ENCODE data around the gene CDC42EP5.

The CDC42EP5 gene

DNA sequence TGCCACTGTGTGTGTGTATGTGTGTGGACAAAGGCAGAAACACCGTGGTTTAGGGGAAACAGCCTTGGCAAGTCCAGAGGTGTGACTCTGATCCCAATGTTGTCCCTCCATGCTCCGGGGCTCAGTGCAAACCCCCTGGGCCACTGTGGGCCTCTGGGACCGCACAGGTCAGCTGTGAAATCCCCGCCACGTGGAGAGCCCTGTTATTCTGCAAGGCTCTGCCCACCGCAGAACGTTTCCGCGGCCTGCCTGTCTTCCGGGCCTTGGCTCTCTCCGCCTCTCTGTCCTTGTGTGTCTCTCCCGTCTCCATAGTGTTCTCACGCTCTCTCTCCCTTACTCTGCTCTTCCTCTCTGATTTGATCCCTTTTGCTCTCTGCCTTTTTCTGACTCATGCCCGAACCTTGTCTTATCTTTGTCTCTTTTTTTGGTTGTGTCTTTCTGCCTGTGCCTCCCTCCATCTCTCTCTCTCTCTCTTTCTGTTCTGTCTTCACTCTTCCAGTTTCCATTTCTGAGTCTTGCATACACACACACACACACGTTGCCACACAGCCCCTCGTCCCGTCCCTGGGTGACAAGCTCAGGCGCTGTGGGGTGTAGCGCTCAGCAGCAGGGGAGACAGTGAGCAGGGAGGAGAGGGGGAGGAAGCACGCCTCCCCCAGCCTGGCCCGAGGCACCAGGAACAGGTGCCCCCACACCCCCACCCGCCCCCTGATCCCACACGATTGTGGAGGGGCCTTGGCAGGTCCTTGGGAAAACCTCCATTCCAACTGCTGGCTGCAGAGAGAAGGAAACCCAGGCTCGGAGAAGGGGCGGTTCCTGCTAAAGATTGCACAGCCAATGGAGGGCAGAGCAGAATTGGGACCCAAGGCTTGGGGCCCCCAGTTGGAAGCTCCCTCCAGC lies 54.8 kb downstream of the CDC42EP5 start:
- no peaks in the 10 kb centered on the region for H3K4me1 ChIP-seq (ENCODE audit: control insufficient read depth, low read depth, low read length)
- H2BK120ac ChIP-seq (ENCODE audit: low read depth, low read length), result no peak overlapping the region
- H2AK5ac ChIP-seq (ENCODE audit: low read length), result no peak overlapping the region
- H3K56ac ChIP-seq (ENCODE audit: low read length), result no peak overlapping the region
- H3K79me1 ChIP-seq (ENCODE audit: low read length), result no peaks in the 10 kb centered on the region
- no peak overlapping the region for H3K4ac ChIP-seq (ENCODE audit: low read depth, low read length)
- H3K18ac ChIP-seq (ENCODE audit: low read length), result no peak overlapping the region
- no peak overlapping the region for H3K4me2 ChIP-seq (ENCODE audit: low read length)
- no peaks in the 10 kb centered on the region for H3K36me3 ChIP-seq (ENCODE audit: control insufficient read depth, insufficient read depth, low read length)
- H3K27me3 ChIP-seq (ENCODE audit: insufficient read depth, low read length, poor library complexity), result peaks cover 16% of the 10 kb centered on the region
- no peak overlapping the region for H2BK15ac ChIP-seq (replicated peaks; ENCODE audit: low read depth)
- H4K5ac ChIP-seq (ENCODE audit: low read length), result no peak overlapping the region
- no peak overlapping the region for H3K4me3 ChIP-seq (ENCODE audit: low read length)
- H2BK5ac ChIP-seq (ENCODE audit: low read length), result no peak overlapping the region
- H3K9ac ChIP-seq (ENCODE audit: low read length), result no peak overlapping the region
- H3K27ac ChIP-seq (ENCODE audit: low read depth, low read length), result no peak overlapping the region
- DNase-seq, result peak; percentile 43
- WGBS (ENCODE audit: extremely low coverage, insufficient coverage, low lambda C conversion rate), result no CpG with 5 or more reads among the region's 25 CpGs
- H4K8ac ChIP-seq (ENCODE audit: low read depth, low read length), result no peak overlapping the region
- no peaks in the 10 kb centered on the region for H3K79me2 ChIP-seq (ENCODE audit: control insufficient read depth, insufficient read depth, low read length)
- no peak overlapping the region for H3K23ac ChIP-seq (ENCODE audit: low read length)

DNA sequence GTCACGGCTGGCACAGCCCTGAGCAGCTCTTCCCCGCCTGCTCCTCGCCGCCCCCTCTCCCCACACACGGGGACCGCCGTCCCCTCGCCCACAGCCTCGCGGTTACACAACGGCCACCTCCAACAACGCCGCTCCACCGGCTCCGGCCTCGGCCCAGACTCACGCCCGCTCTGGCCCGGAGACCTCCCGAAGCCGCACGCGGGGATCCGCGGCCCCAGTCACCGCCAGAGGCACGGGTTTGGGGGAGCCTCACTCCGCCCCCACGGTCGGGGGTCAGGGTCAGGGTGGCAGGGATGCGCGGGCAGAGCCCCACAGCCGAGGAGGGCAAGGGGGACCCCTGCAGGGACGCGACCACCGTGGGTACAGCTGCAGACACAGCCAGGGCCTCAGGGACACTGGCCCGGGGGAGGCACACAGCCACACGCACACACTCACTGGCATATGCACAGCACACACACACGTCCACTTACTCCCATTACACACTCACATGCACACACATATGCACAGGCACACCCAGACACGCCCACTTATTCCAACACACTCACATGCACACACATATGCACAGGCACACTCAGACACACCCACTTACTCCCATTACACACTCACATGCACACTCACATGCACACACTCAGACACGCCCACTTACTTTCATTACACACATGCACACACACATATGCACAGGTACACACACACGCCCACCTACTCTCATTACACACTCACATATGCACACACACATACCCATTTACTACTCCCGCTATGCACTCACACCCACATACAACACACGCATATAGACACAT lies 56.2 kb downstream of the CDC42EP5 start:
- Histone ChIP-seq H3K18ac (ENCODE audit: low read length) (no peak overlapping the region), H3K79me1 (ENCODE audit: low read length) (no peaks in the 10 kb centered on the region), H3K23ac (ENCODE audit: low read length) (no peak overlapping the region), H3K4me2 (ENCODE audit: low read length) (no peak overlapping the region), H3K9ac (ENCODE audit: low read length) (no peak overlapping the region), H2AK5ac (ENCODE audit: low read length) (no peak overlapping the region), H2BK15ac (replicated peaks; ENCODE audit: low read depth) (no peak overlapping the region), H3K4ac (ENCODE audit: low read depth, low read length) (no peak overlapping the region), H3K4me1 (ENCODE audit: control insufficient read depth, low read depth, low read length) (no peaks in the 10 kb centered on the region), H3K27ac (ENCODE audit: low read depth, low read length) (no peak overlapping the region), H3K4me3 (ENCODE audit: low read length) (no peak overlapping the region), H3K79me2 (ENCODE audit: control insufficient read depth, insufficient read depth, low read length) (no peaks in the 10 kb centered on the region), H2BK5ac (ENCODE audit: low read length) (no peak overlapping the region), H2BK120ac (ENCODE audit: low read depth, low read length) (no peak overlapping the region), H3K36me3 (ENCODE audit: control insufficient read depth, insufficient read depth, low read length) (no peaks in the 10 kb centered on the region), H3K27me3 (ENCODE audit: insufficient read depth, low read length, poor library complexity) (peaks cover 16% of the 10 kb centered on the region), H4K8ac (ENCODE audit: low read depth, low read length) (no peak overlapping the region), H4K5ac (ENCODE audit: low read length) (no peak overlapping the region), H3K56ac (ENCODE audit: low read length) (no peak overlapping the region)
- WGBS (ENCODE audit: extremely low coverage, insufficient coverage, low lambda C conversion rate), result 100% methylated on average over 3 of the region's 44 CpGs
- DNase-seq, result no peak

GRCh38 chr19:54415901-54416673 lies 57.0 kb downstream of the CDC42EP5 start:
- Histone ChIP-seq H4K5ac (ENCODE audit: low read length) (no peak overlapping the region), H2AK5ac (ENCODE audit: low read length) (no peak overlapping the region), H2BK5ac (ENCODE audit: low read length) (no peak overlapping the region), H2BK15ac (replicated peaks; ENCODE audit: low read depth) (no peak overlapping the region), H3K79me1 (ENCODE audit: low read length) (no peaks in the 10 kb centered on the region), H4K8ac (ENCODE audit: low read depth, low read length) (no peak overlapping the region), H3K27ac (ENCODE audit: low read depth, low read length) (no peak overlapping the region), H3K79me2 (ENCODE audit: control insufficient read depth, insufficient read depth, low read length) (no peaks in the 10 kb centered on the region), H3K27me3 (ENCODE audit: insufficient read depth, low read length, poor library complexity) (peaks cover 16% of the 10 kb centered on the region), H3K4me1 (ENCODE audit: control insufficient read depth, low read depth, low read length) (no peaks in the 10 kb centered on the region), H2BK120ac (ENCODE audit: low read depth, low read length) (no peak overlapping the region), H3K4me3 (ENCODE audit: low read length) (no peak overlapping the region), H3K56ac (ENCODE audit: low read length) (no peak overlapping the region), H3K4me2 (ENCODE audit: low read length) (no peak overlapping the region), H3K36me3 (ENCODE audit: control insufficient read depth, insufficient read depth, low read length) (no peaks in the 10 kb centered on the region), H3K4ac (ENCODE audit: low read depth, low read length) (no peak overlapping the region), H3K9ac (ENCODE audit: low read length) (no peak overlapping the region), H3K23ac (ENCODE audit: low read length) (no peak overlapping the region), H3K18ac (ENCODE audit: low read length) (no peak overlapping the region)
- WGBS (ENCODE audit: extremely low coverage, insufficient coverage, low lambda C conversion rate), result no CpG with 5 or more reads among the region's 28 CpGs
- no peak for DNase-seq

GRCh38 chr19:54415208-54415900 lies 57.7 kb downstream of the CDC42EP5 start, which contains the start of gene TTYH1:
Gene TTYH1 (plus strand): TSS chr19:54415464. CDS start chr19:54415553, 89 bp downstream.
- no peak within 1 kb of the TSS for H3K4me3 ChIP-seq (ENCODE audit: low read length)
- DNase-seq, result no peak
- WGBS (ENCODE audit: extremely low coverage, insufficient coverage, low lambda C conversion rate), result no CpG with 5 or more reads among the region's 68 CpGs

More at GRCh38 chr19:54415208-54415900, 57.7 kb downstream of the CDC42EP5 start, which contains the start of gene TTYH1:
- no peak within 1 kb of the TSS for H3K56ac ChIP-seq (ENCODE audit: low read length)
- H3K79me1 ChIP-seq (ENCODE audit: low read length), result no peaks in the 10 kb centered on the region
- H3K36me3 ChIP-seq (ENCODE audit: control insufficient read depth, insufficient read depth, low read length), result no peaks in the 10 kb centered on the region
- no peak within 1 kb of the TSS for H3K9ac ChIP-seq (ENCODE audit: low read length)
- no peak within 1 kb of the TSS for H4K5ac ChIP-seq (ENCODE audit: low read length)
- no peaks in the 10 kb centered on the region for H3K4me1 ChIP-seq (ENCODE audit: control insufficient read depth, low read depth, low read length)
- no peak within 1 kb of the TSS for H2BK5ac ChIP-seq (ENCODE audit: low read length)
- no peaks in the 10 kb centered on the region for H3K79me2 ChIP-seq (ENCODE audit: control insufficient read depth, insufficient read depth, low read length)
- no peak within 1 kb of the TSS for H3K18ac ChIP-seq (ENCODE audit: low read length)
- H3K23ac ChIP-seq (ENCODE audit: low read length), result no peak within 1 kb of the TSS
- H2BK120ac ChIP-seq (ENCODE audit: low read depth, low read length), result no peak within 1 kb of the TSS
- H3K27ac ChIP-seq (ENCODE audit: low read depth, low read length), result no peak within 1 kb of the TSS
- H3K4ac ChIP-seq (ENCODE audit: low read depth, low read length), result no peak within 1 kb of the TSS
- no peak within 1 kb of the TSS for H3K4me2 ChIP-seq (ENCODE audit: low read length)
- no peak within 1 kb of the TSS for H4K8ac ChIP-seq (ENCODE audit: low read depth, low read length)
- no peak within 1 kb of the TSS for H2AK5ac ChIP-seq (ENCODE audit: low read length)
- H2BK15ac ChIP-seq (replicated peaks; ENCODE audit: low read depth), result no peak within 1 kb of the TSS
- peaks cover 16% of the 10 kb centered on the region for H3K27me3 ChIP-seq (ENCODE audit: insufficient read depth, low read length, poor library complexity)
